ENCODE results near the gene GDNF.

The GDNF gene

GRCh38 chr5:37846786-37847310 lies 7.0 kb upstream of the GDNF start:
- no peak for DNase-seq (ENCODE audit: low read depth in 2 of 2)

- DNase-seq (ENCODE audit: low read depth in 2 of 2) = no peak
These were observed 4.2 kb upstream of the GDNF start for GRCh38 chr5:37844009-37844408.

DNA sequence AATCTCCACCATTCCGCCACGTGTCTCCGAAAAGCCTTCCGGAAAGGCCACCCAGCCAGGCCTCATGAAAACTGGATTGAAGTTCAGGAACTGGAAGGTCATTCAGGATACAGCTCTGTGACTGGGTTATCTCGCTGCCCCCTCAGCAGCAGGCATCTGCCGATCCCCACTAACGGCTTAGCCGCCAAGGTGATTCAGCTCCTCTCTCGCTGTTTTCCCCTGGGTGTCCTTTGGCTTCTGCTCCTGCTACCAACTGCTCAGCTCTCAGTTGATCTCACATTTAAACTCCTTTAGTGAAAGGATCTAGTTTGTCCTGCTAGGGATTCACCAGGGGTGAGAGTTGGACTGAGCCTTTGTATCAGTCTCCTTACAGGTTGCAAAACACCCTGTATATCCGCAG lies 2.2 kb upstream of the GDNF start:
- DNase-seq (ENCODE audit: low read depth in 2 of 2) = no peak

- no peak for DNase-seq (ENCODE audit: low read depth in 2 of 2)
These were observed 1.4 kb upstream of the GDNF start for GRCh38 chr5:37841203-37841602.

DNA sequence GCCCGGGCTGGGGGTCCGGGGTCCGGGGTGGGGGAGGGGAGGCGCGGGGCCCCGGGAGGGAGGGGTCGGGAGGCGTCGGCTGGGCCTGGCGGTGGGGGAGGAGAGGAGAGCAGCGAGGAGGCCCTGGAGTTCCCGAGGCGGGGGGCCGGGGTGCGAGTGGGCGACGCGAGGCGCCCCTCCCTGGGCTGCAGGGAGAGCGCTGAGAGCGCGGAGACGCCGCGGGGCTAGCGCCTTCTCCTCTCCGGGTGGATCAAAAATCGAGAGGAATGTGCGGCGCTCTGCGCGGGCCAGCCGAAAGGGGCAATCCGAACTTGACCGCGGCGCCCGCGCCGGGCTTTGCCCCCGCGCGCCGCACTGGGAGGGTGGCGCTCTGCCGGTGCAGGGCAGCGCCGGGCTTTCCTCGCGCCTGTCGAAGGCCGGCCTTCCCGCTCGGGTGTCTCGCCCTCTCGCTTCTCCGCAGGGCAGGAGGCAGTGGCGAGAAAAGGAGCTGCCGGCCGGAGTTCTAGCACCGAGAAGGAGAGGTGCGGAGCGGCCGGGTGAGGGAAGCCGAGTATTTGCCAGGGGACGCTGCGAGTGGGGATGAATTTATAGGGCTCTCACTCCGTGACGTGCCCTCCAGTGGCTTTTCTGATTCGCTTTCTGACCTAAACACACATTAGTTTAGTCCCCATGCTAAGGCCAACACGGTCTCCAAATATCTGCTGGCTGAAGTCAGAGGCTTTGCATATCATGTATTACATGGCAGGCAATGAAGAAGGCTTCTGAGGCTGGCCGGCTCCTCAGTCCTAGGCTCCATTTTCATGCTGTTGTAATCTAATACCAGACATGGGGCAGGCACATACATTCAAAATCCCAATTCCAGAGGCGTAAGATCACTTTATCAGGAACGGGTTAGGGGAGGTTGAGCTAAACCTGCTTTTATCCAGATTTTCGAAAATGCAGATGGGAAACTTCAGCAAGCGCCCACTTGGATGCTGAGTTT lies 503 bp upstream of the GDNF start:
- DNase-seq (ENCODE audit: low read depth in 2 of 2) = no peak

DNA sequence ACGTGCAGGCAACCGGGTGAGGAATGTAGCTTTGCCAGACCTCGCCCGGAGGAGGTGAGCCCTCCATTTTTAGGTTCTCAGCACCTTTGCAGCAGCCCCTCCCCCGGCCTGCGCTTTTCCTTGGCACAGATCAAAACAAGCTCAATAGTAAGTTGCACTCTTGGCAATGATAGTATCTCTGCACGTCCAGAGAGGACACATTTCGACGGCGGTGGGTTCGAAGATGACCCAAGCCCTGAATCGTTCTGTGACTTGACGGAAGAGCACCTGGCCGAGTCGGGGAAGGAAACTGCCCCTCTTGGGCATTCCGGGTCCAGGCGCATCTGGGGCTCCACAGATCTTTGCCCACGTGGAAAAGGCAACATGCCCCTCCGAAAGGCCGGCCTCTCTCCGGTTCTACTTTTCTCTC lies 904 bp downstream of the GDNF start:
- no peak for DNase-seq (ENCODE audit: low read depth in 2 of 2)

GRCh38 chr5:37838152-37838932 lies 1.5 kb downstream of the GDNF start:
- DNase-seq (ENCODE audit: low read depth in 2 of 2) = no peak

GRCh38 chr5:37837414-37838032 lies 2.3 kb downstream of the GDNF start:
- peak in 1 of 2 donors; percentile 41 for DNase-seq (ENCODE audit: low read depth in 2 of 2)

DNA sequence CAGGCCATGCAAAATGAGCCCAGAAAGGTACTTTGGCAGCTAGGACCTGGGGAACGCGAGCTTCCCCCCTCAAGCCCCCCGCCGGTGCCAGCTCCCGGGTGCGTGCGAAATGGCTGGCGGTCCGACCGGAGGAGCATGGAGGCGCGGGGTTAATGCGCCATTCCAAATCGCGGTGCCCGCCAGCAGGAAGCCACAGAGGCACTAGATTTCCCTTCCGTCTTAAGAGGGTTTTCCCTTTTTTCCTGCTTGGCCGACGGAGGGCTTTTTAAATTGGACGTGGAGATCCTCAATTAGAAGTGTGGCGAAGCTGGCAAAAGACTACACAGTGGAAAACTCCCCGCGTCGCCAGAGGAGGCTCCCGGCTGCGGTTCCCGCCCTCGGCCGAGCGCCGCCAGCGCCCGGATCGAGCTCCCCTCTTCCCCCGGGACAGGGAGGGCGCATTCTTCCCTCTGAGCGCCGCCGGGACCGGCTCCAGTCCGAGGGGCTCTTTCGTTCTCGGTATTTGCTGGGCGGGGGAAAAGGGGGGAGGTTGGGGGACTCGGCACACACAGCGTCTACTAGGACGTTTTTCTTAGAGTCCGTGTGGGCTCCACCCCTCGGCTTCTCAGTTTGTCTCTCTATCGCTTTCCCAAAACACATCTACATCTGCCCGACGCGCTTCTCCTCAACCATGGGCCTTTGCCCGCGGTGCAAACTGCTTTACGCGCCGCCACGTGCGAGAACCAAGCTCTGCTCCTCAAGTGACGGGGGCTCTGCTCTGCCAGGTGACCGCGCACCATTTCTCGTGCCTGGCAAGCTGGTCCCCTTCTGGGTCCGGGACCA lies 3.0 kb downstream of the GDNF start:
- no peak for DNase-seq (ENCODE audit: low read depth in 2 of 2)

- DNase-seq (ENCODE audit: low read depth in 2 of 2) = no peak
These were observed 3.6 kb downstream of the GDNF start for GRCh38 chr5:37836235-37836591.

DNA sequence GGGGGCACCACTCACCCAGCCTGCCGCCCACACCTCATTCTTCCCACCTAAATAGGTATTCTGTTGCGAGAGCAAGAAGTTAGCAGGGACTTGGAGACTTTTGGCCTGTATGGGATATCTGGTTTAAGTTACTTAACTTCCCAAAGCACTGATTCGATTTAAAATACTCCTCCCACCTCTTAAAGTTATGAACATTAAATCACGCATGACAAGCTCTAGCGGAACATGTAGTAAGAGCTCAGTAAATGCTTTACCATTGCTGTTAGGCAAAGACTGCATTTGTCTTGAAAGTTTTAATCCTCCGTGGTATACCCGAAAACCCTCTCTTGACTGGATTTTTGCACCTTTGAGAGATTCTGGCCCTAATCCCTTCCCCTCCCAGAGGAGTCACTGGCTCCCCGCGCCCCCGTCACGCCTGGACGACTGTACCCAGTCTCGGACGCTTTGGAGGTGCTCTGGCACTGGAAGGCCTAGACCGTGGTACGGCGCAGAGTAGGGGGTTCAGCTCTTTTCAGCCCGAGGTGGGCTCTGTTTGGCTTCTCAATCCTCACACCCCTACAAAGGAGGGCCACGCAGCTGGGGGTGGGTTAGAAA lies 4.4 kb downstream of the GDNF start:
- DNase-seq (ENCODE audit: low read depth in 2 of 2) = no peak

- DNase-seq (ENCODE audit: low read depth in 2 of 2) = no peak
These were observed 5.1 kb downstream of the GDNF start for GRCh38 chr5:37834542-37835379.

DNA sequence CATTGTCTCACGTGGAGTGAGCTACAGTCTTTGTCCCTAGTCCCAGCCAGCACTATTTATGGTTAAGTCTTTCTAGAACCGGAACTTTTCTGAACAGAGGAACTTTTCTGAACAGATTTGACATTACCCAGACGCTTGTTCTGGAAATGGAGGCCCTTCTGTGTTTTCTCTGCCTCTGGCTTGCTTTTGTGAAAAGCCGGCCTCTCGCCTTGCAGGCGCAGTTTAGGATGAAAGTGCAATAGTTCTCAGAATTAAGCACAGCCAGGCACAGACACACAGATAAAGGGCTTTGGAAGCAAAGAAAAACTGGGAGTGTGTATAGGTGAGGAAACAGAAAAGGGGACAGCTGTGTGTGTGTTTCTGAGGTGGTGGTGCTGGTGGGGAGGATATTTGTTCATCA lies 5.9 kb downstream of the GDNF start:
- DNase-seq (ENCODE audit: low read depth in 2 of 2) = no peak

GRCh38 chr5:37831821-37832534 lies 7.9 kb downstream of the GDNF start:
- no peak for DNase-seq (ENCODE audit: low read depth in 2 of 2)

GRCh38 chr5:37830348-37830747 lies 9.5 kb downstream of the GDNF start:
- no peak for DNase-seq (ENCODE audit: low read depth in 2 of 2)

DNA sequence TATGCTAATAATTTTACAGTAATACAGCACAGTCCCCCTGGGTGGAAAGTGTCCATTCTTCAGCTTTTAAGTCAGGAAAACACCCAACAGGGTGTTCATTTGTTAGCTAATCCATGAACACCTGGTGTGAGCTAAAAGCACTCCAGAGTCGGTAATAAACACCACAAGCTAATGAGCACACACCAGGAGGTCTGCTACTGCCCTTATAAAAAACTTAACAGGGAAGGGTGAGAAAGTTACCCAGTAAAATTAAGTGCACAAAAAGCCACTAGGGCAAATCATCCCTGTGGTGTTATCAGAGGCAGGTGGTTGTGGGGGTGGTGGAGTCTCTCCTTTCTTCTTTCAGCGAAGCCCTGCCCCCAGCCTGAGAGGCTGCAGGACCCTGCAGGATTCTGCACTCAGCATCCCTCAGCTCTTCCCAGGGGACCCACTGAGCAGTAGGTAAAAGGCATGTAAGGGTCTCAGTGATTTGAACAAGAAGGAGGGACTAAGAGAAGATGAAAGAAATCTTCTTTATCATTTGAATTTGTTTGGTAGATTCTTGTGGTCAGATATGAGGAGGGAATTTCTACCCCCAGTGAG lies 14.4 kb downstream of the GDNF start:
- DNase-seq (ENCODE audit: low read depth in 2 of 2) = no peak

DNA sequence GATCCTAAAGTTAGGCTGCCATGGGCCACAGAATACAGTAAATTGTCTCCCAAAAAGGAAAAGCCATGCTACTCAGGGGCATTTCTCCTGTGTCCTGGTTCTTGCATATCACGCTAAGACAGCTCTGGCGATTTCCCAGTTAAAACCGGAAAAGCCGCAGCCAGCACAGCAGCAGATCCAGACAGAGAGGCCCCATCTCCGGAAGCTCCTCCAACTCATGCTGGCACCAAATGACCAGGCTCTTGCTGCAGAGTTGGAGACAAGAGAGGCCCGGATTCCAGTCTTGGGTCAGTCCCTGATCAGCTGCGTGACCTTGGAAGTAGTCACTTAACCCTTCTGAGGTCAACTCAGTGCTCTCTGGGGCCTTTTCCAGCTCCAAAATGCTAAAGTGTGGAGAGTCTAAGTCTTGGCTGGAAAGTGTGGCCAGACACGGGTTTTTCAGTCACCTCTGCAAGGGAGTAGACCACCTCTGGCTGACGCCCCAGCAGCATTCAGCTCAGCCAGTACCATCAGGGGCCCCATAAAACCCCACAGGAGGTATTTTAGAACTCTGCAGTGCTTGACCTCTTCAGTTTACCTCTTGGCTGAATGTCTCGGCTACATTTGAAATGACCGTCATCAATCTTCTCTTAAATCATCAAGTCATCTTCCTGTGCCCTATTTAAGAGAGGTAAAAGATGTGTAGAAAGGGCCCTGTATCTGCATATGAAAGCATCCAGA lies 16.2 kb downstream of the GDNF start:
- DNase-seq (ENCODE audit: low read depth in 2 of 2) = no peak

DNA sequence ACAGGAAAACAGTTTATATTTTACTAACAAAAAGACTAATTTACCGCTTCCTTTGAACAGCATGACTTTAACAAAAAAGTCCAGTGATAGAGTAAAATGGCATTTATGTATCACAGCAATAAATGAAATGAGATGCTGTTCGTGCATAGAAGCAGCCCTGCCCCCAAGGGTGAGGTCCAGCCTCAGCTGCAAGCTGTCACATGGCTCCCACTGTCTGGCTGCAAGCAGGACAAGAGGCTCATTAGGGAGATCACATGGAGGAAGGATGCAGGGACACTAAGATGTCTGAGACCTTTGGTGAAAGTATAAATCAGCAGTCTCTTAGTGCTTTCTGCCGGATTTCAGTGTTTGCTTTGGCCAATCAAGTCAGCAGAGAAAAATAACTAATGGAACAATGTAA lies 23.0 kb downstream of the GDNF start:
- no peak for DNase-seq (ENCODE audit: low read depth in 2 of 2)

Data from stimulated activated CD4-positive, alpha-beta T cell treated with anti-CD3 and anti-CD28 coated beads, Interleukin-1b, Interleukin-23, amount 100 ng/mL, for 1 hour (primary cell).